Endothelial cell of umbilical vein (primary cell): ENCODE results near the gene DIS3L2. TPM values are rescaled to one million over a fixed set of nuclear protein-coding genes. Genes with fewer than 3 reads are reported as not detected.

Experiments
- BruUV-seq: library from RNA; stranded (reverse); fragments of 400-500 nt; replicated peaks from 2 replicates; lab custom pipeline; 2021; lab: Mats Ljungman, UMichigan
- CTCF ChIA-PET: fragments of 300-600, 350-600 bp; sonication (Branson Sonifier 250); formaldehyde crosslinking; loops from one replicate; lab custom pipeline; 2021; ENCODE audit warnings: antibody characterized with exemption, inconsistent platforms; lab: Charles Lee
- POLR2A ChIA-PET: fragments of 300-600, 350-600 bp; sonication (Branson Sonifier 250); formaldehyde crosslinking; loops from one replicate; lab custom pipeline; 2021; ENCODE audit warnings: antibody characterized with exemption, inconsistent platforms; lab: Charles Lee
- DNase-seq: peaks from one replicate; pipeline ENCODE4 v3.0.0-alpha.2; 2011; ENCODE audit warnings: low read depth, low spot score
- FAIRE-seq: peaks from 2 replicates; lab custom pipeline; 2011; peaks lifted over from hg19 to GRCh38; lab: Jason Lieb, UNC
- H2AFZ ChIP-seq: 2 replicates; pipeline ENCODE4 v1.6.0; 2012; ENCODE audit warnings: low read depth, low read length, control low read depth, inconsistent platforms
- H3K27ac ChIP-seq: 2 replicates; pipeline ENCODE4 v1.5.1; 2011; ENCODE audit warnings: low read depth, mild to moderate bottlenecking, control low read depth, low read length, moderate library complexity; ENCODE audit not compliant: insufficient read depth
- H3K27me3 ChIP-seq, 2 experiments: 2 replicates each; pipeline versions ENCODE4 v1.6.0 to v1.6.1; 2011; ENCODE audit warnings: low read length in 2 of 2, mixed read lengths in 1 of 2; ENCODE audit not compliant: control insufficient read depth in 2 of 2, insufficient read depth in 2 of 2
- H3K36me3 ChIP-seq, 2 experiments: 2 replicates in 1 of 2; 3 replicates in 1 of 2; pipeline ENCODE4 v1.5.1; 2011; ENCODE audit warnings: low read length in 2 of 2, mild to moderate bottlenecking in 1 of 2, moderate library complexity in 1 of 2; ENCODE audit not compliant: control insufficient read depth in 2 of 2, insufficient read depth in 2 of 2; ENCODE audit errors: extremely low read depth in 1 of 2
- H3K4me1 ChIP-seq: 3 replicates; pipeline ENCODE4 v1.5.1; 2011; ENCODE audit warnings: mild to moderate bottlenecking, low read length; ENCODE audit not compliant: control insufficient read depth, insufficient read depth; ENCODE audit errors: extremely low read depth
- H3K4me2 ChIP-seq: 2 replicates; pipeline ENCODE4 v1.6.1; 2011; ENCODE audit warnings: low read length, control low read depth, mixed read lengths; ENCODE audit not compliant: insufficient read depth
- H3K4me3 ChIP-seq, 3 experiments: fragments of 200-600 bp in 1 of 3; sonication (generic), shearing (Covaris generic) in 1 of 3; replicated peaks in 1 of 3; 2 replicates each; pipeline ENCODE4 v1.5.1; 2011 to 2016; ENCODE audit warnings: control low read depth in 3 of 3, low read length in 3 of 3, mild to moderate bottlenecking in 2 of 3, inconsistent platforms in 1 of 3, low read depth in 1 of 3, moderate library complexity in 1 of 3; ENCODE audit not compliant: insufficient read depth in 1 of 3
- H3K79me2 ChIP-seq: 2 replicates; pipeline ENCODE4 v1.6.0; 2012; ENCODE audit warnings: low read length, inconsistent platforms; ENCODE audit not compliant: control insufficient read depth, insufficient read depth
- H3K9ac ChIP-seq: replicated peaks from 2 replicates; pipeline ENCODE3; 2011; ENCODE audit warnings: low read length, control low read depth; ENCODE audit not compliant: insufficient read depth; ENCODE audit errors: extremely low read depth
- H3K9me1 ChIP-seq: replicated peaks from 3 replicates; pipeline ENCODE4 v1.6.0; 2011; ENCODE audit warnings: mild to moderate bottlenecking, low read length; ENCODE audit not compliant: control insufficient read depth, insufficient read depth; ENCODE audit errors: extremely low read depth
- H3K9me3 ChIP-seq: replicated peaks from 2 replicates; pipeline ENCODE4 v1.5.1; 2012; ENCODE audit warnings: low read length, inconsistent platforms; ENCODE audit not compliant: control insufficient read depth, insufficient read depth
- H4K20me1 ChIP-seq: replicated peaks from 2 replicates; pipeline ENCODE3; 2011; ENCODE audit warnings: mild to moderate bottlenecking, low read length; ENCODE audit not compliant: control insufficient read depth, insufficient read depth; ENCODE audit errors: extremely low read depth
- CTCF ChIP-seq, 2 donors: IDR thresholded peaks; 1 replicate in 1 of 2; 2 replicates in 1 of 2; pipeline ENCODE4 v1.5.1; 2011; ENCODE audit warnings: low read length in 2 of 2, mild to moderate bottlenecking in 2 of 2, moderate library complexity in 2 of 2, control low read depth in 1 of 2, inconsistent platforms in 1 of 2, low read depth in 1 of 2; ENCODE audit not compliant: insufficient read depth in 1 of 2; ENCODE audit errors: extremely low read depth in 1 of 2
- EZH2 ChIP-seq: IDR thresholded peaks from 2 replicates; pipeline ENCODE4 v1.6.1; 2012; ENCODE audit warnings: borderline replicate concordance, low read depth, mild to moderate bottlenecking, moderate library complexity, low read length, inconsistent platforms; ENCODE audit not compliant: severe bottlenecking
- FOS ChIP-seq: IDR thresholded peaks from 2 replicates; pipeline ENCODE4 v1.6.1; 2011; ENCODE audit warnings: mild to moderate bottlenecking, low read length, moderate library complexity, borderline replicate concordance; ENCODE audit not compliant: insufficient read depth
- GATA2 ChIP-seq: IDR thresholded peaks from 2 replicates; pipeline ENCODE4 v1.7.0; 2011; ENCODE audit warnings: low read depth, mild to moderate bottlenecking, moderate library complexity, mixed read lengths, low read length; ENCODE audit not compliant: insufficient read length, insufficient read depth
- JUN ChIP-seq: IDR thresholded peaks from 2 replicates; pipeline ENCODE4 v1.6.1; 2011; ENCODE audit warnings: borderline replicate concordance, low read depth; ENCODE audit not compliant: insufficient read length, insufficient read depth
- MAX ChIP-seq: IDR thresholded peaks from 2 replicates; pipeline ENCODE4 v1.6.1; 2011; ENCODE audit not compliant: insufficient read depth, insufficient read length
- MYC ChIP-seq: IDR thresholded peaks from one replicate; pipeline ENCODE4 v1.6.1; 2011; ENCODE audit warnings: mild to moderate bottlenecking, low read depth, low read length
- POLR2A ChIP-seq: IDR thresholded peaks from 2 replicates; pipeline ENCODE4 v1.6.1; 2012; ENCODE audit warnings: low read depth, mild to moderate bottlenecking, control low read depth, low read length
- POLR2AphosphoS5 ChIP-seq: IDR thresholded peaks from 2 replicates; pipeline ENCODE4 v1.6.1; 2012; ENCODE audit warnings: low read depth, mild to moderate bottlenecking, control low read depth, low read length, moderate library complexity; ENCODE audit not compliant: insufficient read depth
- dilution Hi-C: fragments of 300-500 bp; cut with MboI; formaldehyde crosslinking; loops from one replicate; pipeline ENCODE4 v1.15.0; 2019; ENCODE audit warnings: low sequenced_read_pairs; ENCODE audit not compliant: extremely low pct_ligation_motif_present
- intact Hi-C: fragments of 100-400 bp; cut with micrococcal nuclease; formaldehyde crosslinking; loops from one replicate; pipeline ENCODE4 v1.10.0; 2022
- polyA plus RNA-seq, 4 experiments: library from polyadenylated mRNA; depleted of rRNA in 3 of 4; stranded (reverse) in 3 of 4; unstranded in 1 of 4; fragments of >200 nt; gene quantifications; 2 replicates each; pipeline versions ENCODE4 v1.2.1 to v1.2.3, GENCODE V29; 2011 to 2012; ENCODE audit warnings: missing spikeins in 1 of 4
- total RNA-seq: library from RNA; stranded (reverse); gene quantifications from 2 replicates; pipeline ENCODE4 v1.2.3, GENCODE V29; 2021

DIS3L2 gene
- total and polyA plus RNA-seq, 2 donors (not counting 3 experiments of a cell fraction or from before 2014, with no cell fraction given), result 14.6 to 31.2 TPM

- Histone ChIP-seq H2AFZ (no peak overlapping the region), H3K36me3 (no peaks in the 10 kb centered on the region), H3K4me2 (no peak overlapping the region), H3K4me3 (no peak overlapping the region), H4K20me1 (no peaks in the 10 kb centered on the region), H3K9me1 (no peaks in the 10 kb centered on the region), H3K27me3 (peaks cover 11 to 17% of the 10 kb centered on the region in 2 experiments), H3K79me2 (no peaks in the 10 kb centered on the region), H3K27ac (no peak overlapping the region), H3K9ac (no peak overlapping the region), H3K4me1 (no peaks in the 10 kb centered on the region), H3K9me3 (no peaks in the 10 kb centered on the region)
- no peak for TF ChIP-seq EZH2
- no peak for TF ChIP-seq POLR2A
- TF ChIP-seq CTCF (IDR thresholded peaks at IDR 0.05; ENCODE audit: extremely low read depth in 1 of 2, insufficient read depth in 1 of 2, low read depth in 1 of 2, low read length in 2 of 2), result no peak
- TF ChIP-seq JUN, result no peak
- TF ChIP-seq POLR2AphosphoS5, result no peak
- TF ChIP-seq FOS, result no peak
- TF ChIP-seq GATA2, result no peak
- TF ChIP-seq MAX, result no peak
- no peak for TF ChIP-seq MYC
- ChIA-PET CTCF (interaction anchor here (0.7 to 2.2 kb wide), 3 partner anchors 10 to 62 kb away, joined by 3 to 7 read pairs (median 3); no protein-coding TSS in a partner anchor), POLR2A (no interaction called here)
- FAIRE-seq (no peak), DNase-seq (no peak)
- dilution Hi-C loops, result no loop called here
- intact Hi-C loops, result no loop called here
- no TSS peak for BruUV-seq
These were observed 415.8 kb downstream of the DIS3L2 start for GRCh38 chr2:232377319-232377718.
